HCT116 (cell line): ENCODE data around the gene NR1H4. TPM values are rescaled to one million over a fixed set of nuclear protein-coding genes. Genes with fewer than 3 reads are reported as not detected.

Experiments used
- ATAC-seq: fragments of 200-7000 bp; cut with Tn5 transposase; 2 replicates; pipeline ENCODE4 v1.9.1; 2020; ENCODE audit warnings: mild to moderate bottlenecking, moderate library complexity
- BruUV-seq: library from RNA; stranded (reverse); fragments of 400-500 nt; replicated peaks from 2 replicates; lab custom pipeline; 2021; lab: Mats Ljungman, UMichigan
- CTCF ChIA-PET: fragments of 300-600 bp; sonication (Branson Sonifier 250); formaldehyde crosslinking; loops from one replicate; lab custom pipeline; 2021; ENCODE audit warnings: antibody characterized with exemption; lab: Charles Lee
- POLR2A ChIA-PET: fragments of 300-600, 350-600 bp; sonication (Branson Sonifier 250); formaldehyde crosslinking; loops from one replicate; lab custom pipeline; 2021; ENCODE audit warnings: antibody characterized with exemption; lab: Charles Lee
- RAD21 ChIA-PET, 2 experiments: fragments of 300-600 bp; sonication (Branson Sonifier 250); formaldehyde crosslinking; loops; one replicate each; lab custom pipeline; 2023; ENCODE audit warnings: low total read pairs in 2 of 2; ENCODE audit not compliant: uncharacterized antibody in 2 of 2, unreplicated experiment in 2 of 2, low non-redundant PET in 1 of 2; lab: Charles Lee
- DNase-seq: peaks from one replicate; pipeline ENCODE4 v3.0.0-alpha.2; 2010; ENCODE audit warnings: low read depth, low spot score
- H2AFZ ChIP-seq: fragments of 200-600 bp; shearing (Covaris generic), sonication (generic); 2 replicates; pipeline ENCODE4 v1.6.1; 2017; ENCODE audit warnings: low read depth, mixed run types, mixed read lengths, antibody characterized with exemption, low read length; ENCODE audit not compliant: poor library complexity, severe bottlenecking
- H3K27ac ChIP-seq: 2 replicates; pipeline ENCODE4 v1.5.1; 2012; ENCODE audit warnings: low read depth, low read length
- H3K27me3 ChIP-seq: fragments of 200-600 bp; sonication (generic); 2 replicates; pipeline ENCODE4 v1.6.1; 2016; ENCODE audit warnings: mixed run types, low read length, mixed read lengths; ENCODE audit not compliant: insufficient read depth
- H3K36me3 ChIP-seq, 2 experiments: fragments of 200-500 bp in 1 of 2; fragments of 200-600 bp in 1 of 2; sonication (Bioruptor generic) in 1 of 2; sonication (generic) in 1 of 2; 2 replicates each; pipeline versions ENCODE4 v1.5.1 to v1.6.1; 2014 to 2016; ENCODE audit warnings: low read length in 2 of 2, inconsistent platforms in 1 of 2, mixed read lengths in 1 of 2, mixed run types in 1 of 2; ENCODE audit not compliant: insufficient read depth in 2 of 2, control insufficient read depth in 1 of 2
- H3K4me1 ChIP-seq, 2 experiments: fragments of 200-600 bp in 1 of 2; sonication (generic) in 1 of 2; 2 replicates each; pipeline versions ENCODE4 v1.5.1 to v1.6.1; 2012 to 2017; ENCODE audit warnings: low read length in 2 of 2, inconsistent platforms in 1 of 2, mild to moderate bottlenecking in 1 of 2, mixed read lengths in 1 of 2, mixed run types in 1 of 2, moderate library complexity in 1 of 2; ENCODE audit not compliant: insufficient read depth in 2 of 2, control insufficient read depth in 1 of 2
- H3K4me2 ChIP-seq: fragments of 200-600 bp; sonication (generic); 2 replicates; pipeline ENCODE4 v1.6.1; 2017; ENCODE audit warnings: mixed run types, low read length, mixed read lengths
- H3K4me3 ChIP-seq, 2 experiments: fragments of 200-600 bp in 1 of 2; sonication (generic) in 1 of 2; replicated peaks in 1 of 2; 2 replicates each; pipeline ENCODE4 v1.5.1; 2011 to 2016; ENCODE audit warnings: low read length in 2 of 2, control low read depth in 1 of 2, low read depth in 1 of 2, mild to moderate bottlenecking in 1 of 2, mixed read lengths in 1 of 2, mixed run types in 1 of 2
- H3K79me2 ChIP-seq: fragments of 200-600 bp; sonication (generic); 2 replicates; pipeline ENCODE4 v1.6.1; 2017; ENCODE audit warnings: mild to moderate bottlenecking, mixed run types, low read length, moderate library complexity, mixed read lengths; ENCODE audit not compliant: insufficient read depth
- H3K9ac ChIP-seq: fragments of 200-600 bp; sonication (generic); 2 replicates; pipeline ENCODE4 v1.6.1; 2016; ENCODE audit warnings: low read length, mixed read lengths
- H3K9me2 ChIP-seq: fragments of 200-600 bp; sonication (generic), shearing (Covaris generic); 2 replicates; pipeline ENCODE4 v1.6.1; 2017; ENCODE audit warnings: mixed run types, mild to moderate bottlenecking, moderate library complexity; ENCODE audit not compliant: insufficient read depth
- H3K9me3 ChIP-seq, 2 experiments: fragments of 200-500 bp in 1 of 2; fragments of 200-600 bp in 1 of 2; sonication (Bioruptor generic) in 1 of 2; sonication (generic) in 1 of 2; 2 replicates each; pipeline ENCODE4 v1.6.1; 2014 to 2017; ENCODE audit warnings: low read length in 2 of 2, mixed read lengths in 2 of 2, inconsistent platforms in 1 of 2, low read depth in 1 of 2, mild to moderate bottlenecking in 1 of 2, mixed run types in 1 of 2, moderate library complexity in 1 of 2; ENCODE audit not compliant: control insufficient read depth in 1 of 2, insufficient read depth in 1 of 2
- H4K20me1 ChIP-seq: fragments of 200-600 bp; sonication (generic), shearing (Covaris generic); 2 replicates; pipeline ENCODE4 v1.6.1; 2017; ENCODE audit warnings: mixed run types, mild to moderate bottlenecking, moderate library complexity; ENCODE audit not compliant: insufficient read depth
- CBX3 ChIP-seq: IDR thresholded peaks from 2 replicates; pipeline ENCODE4 v1.6.1; 2012; ENCODE audit warnings: low read depth
- EGR1 ChIP-seq: IDR thresholded peaks from 2 replicates; pipeline ENCODE4 v1.6.1; 2012; ENCODE audit warnings: low read depth
- ELF1 ChIP-seq: IDR thresholded peaks from 2 replicates; pipeline ENCODE4 v1.6.1; 2012; ENCODE audit warnings: low read depth, borderline replicate concordance
- POLR2A ChIP-seq: IDR thresholded peaks from 2 replicates; pipeline ENCODE4 v1.7.0; 2011; ENCODE audit warnings: borderline replicate concordance; ENCODE audit not compliant: insufficient read depth, insufficient read length; ENCODE audit errors: extremely low read depth
- POLR2AphosphoS5 ChIP-seq: IDR thresholded peaks from 2 replicates; pipeline ENCODE4 v1.6.1; 2011; ENCODE audit warnings: mild to moderate bottlenecking, low read depth, low read length, moderate library complexity
- SIN3A ChIP-seq: IDR thresholded peaks from 2 replicates; pipeline ENCODE4 v1.6.1; 2012; ENCODE audit warnings: low read depth
- SP1 ChIP-seq: IDR thresholded peaks from 2 replicates; pipeline ENCODE4 v1.6.1; 2012; ENCODE audit warnings: low read depth
- ZFX ChIP-seq: fragments of 450-650 bp; IDR thresholded peaks from 2 replicates; pipeline ENCODE4 v1.6.1; 2017
- intact Hi-C: fragments of 100-400 bp; cut with micrococcal nuclease; formaldehyde crosslinking; loops from 2 replicates; pipeline ENCODE4 v1.10.0; 2022
- total RNA-seq: library from RNA; stranded (reverse); gene quantifications from one replicate; pipeline ENCODE4 v1.2.1, GENCODE V29; 2021; ENCODE audit not compliant: unreplicated experiment
- TF ChIP-seq, protein P1 (sequence below): IDR thresholded peaks from 2 replicates; pipeline ENCODE4 v1.6.1; 2011; ENCODE audit warnings: mild to moderate bottlenecking, low read length, moderate library complexity; ENCODE audit not compliant: insufficient replicate concordance; ENCODE audit errors: extremely low read depth
- TF ChIP-seq, protein P2 (sequence below): IDR thresholded peaks from 2 replicates; pipeline ENCODE4 v1.6.1; 2012

Gene NR1H4
- total RNA-seq, 1 experiment from 2014 or later, result not detected

GRCh38 chr12:100573292-100574186 lies 99.9 kb downstream of the NR1H4 start, which contains the start of gene GAS2L3:
Gene GAS2L3 (plus strand): TSS chr12:100573684. CDS start chr12:100594905, 21,221 bp downstream.
- H3K9me3 ChIP-seq, result no peaks in the 10 kb centered on the region
- CTCF ChIA-PET, result interaction anchor here (1.2 kb wide), 1 partner anchor 19 kb away, joined by 4 read pairs; no protein-coding TSS in a partner anchor
- TSS peak; percentile 53 for BruUV-seq

More at GRCh38 chr12:100573292-100574186, 99.9 kb downstream of the NR1H4 start, which contains the start of gene GAS2L3:
- peak within 1 kb of the TSS; percentile 68 to 76 for H3K4me3 ChIP-seq
- H3K4me1 ChIP-seq, result peaks cover 19 to 34% of the 10 kb centered on the region in 2 experiments
- no peaks in the 10 kb centered on the region for H3K9me2 ChIP-seq
- DNase-seq (peak; percentile 65), ATAC-seq (peak; percentile 89)
- H4K20me1 ChIP-seq, result no peaks in the 10 kb centered on the region
- intact Hi-C loops, result no loop called here
- peak within 1 kb of the TSS; percentile 80 for H3K9ac ChIP-seq
- TF ChIP-seq ZFX (peak; percentile 45; the same call in 1 of the 2 replicates), SP1 (peak; percentile 87), ELF1 (no peak), POLR2AphosphoS5 (peak; percentile 85), EGR1 (peak; percentile 89), SIN3A (peak; percentile 77), POLR2A (peak; percentile 58), CBX3 (peak; percentile 48; the same call in 1 of the 2 replicates)
- TF ChIP-seq, protein P1, sequence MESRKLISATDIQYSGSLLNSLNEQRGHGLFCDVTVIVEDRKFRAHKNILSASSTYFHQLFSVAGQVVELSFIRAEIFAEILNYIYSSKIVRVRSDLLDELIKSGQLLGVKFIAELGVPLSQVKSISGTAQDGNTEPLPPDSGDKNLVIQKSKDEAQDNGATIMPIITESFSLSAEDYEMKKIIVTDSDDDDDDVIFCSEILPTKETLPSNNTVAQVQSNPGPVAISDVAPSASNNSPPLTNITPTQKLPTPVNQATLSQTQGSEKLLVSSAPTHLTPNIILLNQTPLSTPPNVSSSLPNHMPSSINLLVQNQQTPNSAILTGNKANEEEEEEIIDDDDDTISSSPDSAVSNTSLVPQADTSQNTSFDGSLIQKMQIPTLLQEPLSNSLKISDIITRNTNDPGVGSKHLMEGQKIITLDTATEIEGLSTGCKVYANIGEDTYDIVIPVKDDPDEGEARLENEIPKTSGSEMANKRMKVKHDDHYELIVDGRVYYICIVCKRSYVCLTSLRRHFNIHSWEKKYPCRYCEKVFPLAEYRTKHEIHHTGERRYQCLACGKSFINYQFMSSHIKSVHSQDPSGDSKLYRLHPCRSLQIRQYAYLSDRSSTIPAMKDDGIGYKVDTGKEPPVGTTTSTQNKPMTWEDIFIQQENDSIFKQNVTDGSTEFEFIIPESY, result no peak
- TF ChIP-seq, protein P2, sequence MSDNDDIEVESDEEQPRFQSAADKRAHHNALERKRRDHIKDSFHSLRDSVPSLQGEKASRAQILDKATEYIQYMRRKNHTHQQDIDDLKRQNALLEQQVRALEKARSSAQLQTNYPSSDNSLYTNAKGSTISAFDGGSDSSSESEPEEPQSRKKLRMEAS, result peak; percentile 96
- peak within 1 kb of the TSS; percentile 91 for H3K4me2 ChIP-seq
- peak within 1 kb of the TSS; percentile 58 for H3K27ac ChIP-seq
- POLR2A ChIA-PET, result no interaction called here
- H3K79me2 ChIP-seq, result peaks cover 48% of the 10 kb centered on the region
- H3K27me3 ChIP-seq, result no peaks in the 10 kb centered on the region
- H2AFZ ChIP-seq, result peak within 1 kb of the TSS; percentile 45
- no peaks in the 10 kb centered on the region for H3K36me3 ChIP-seq
- RAD21 ChIA-PET, result no interaction called here
